SIG-M5 treated with dmso at 0.1 percent for 504 hours (cell line): ENCODE results near the gene MLXIP.
"Not testable (repeated sequence)": the region's sequence is repeated elsewhere in the genome, so short reads cannot be mapped to it uniquely, and the experiment has no call there.

Experiments used
- DNase-seq: peaks from one replicate; lab custom pipeline; 2025; ENCODE audit not compliant: unreplicated experiment; lab: John Stamatoyannopoulos, UW

Gene MLXIP

GRCh38 chr12:122174155-122174845 lies 95.7 kb downstream of the MLXIP start, which contains the start of gene IL31:
Gene IL31, minus strand, starts transcription at chr12:122174221. Its CDS starts 49 bp downstream, at chr12:122174172.
- DNase-seq, result no peak

- DNase-seq, result not testable (repeated sequence)
Measured at GRCh38 chr12:122176473-122176872, 97.9 kb downstream of the MLXIP start.

GRCh38 chr12:122182887-122183587 lies 104.5 kb downstream of the MLXIP start, which contains the start of gene LRRC43:
Gene LRRC43, plus strand, starts transcription at chr12:122183123. Its CDS starts 22 bp downstream, at chr12:122183145.
- no peak for DNase-seq

- DNase-seq, result no peak
Measured at GRCh38 chr12:122183588-122183940, 105.0 kb downstream of the MLXIP start.

- DNase-seq, result no peak
Measured at GRCh38 chr12:122184517-122184916, 106.0 kb downstream of the MLXIP start.

GRCh38 chr12:122185079-122185478 lies 106.5 kb downstream of the MLXIP start:
- DNase-seq, result no peak

- DNase-seq, result no peak
Measured at GRCh38 chr12:122185494-122186082, 107.0 kb downstream of the MLXIP start.

GRCh38 chr12:122187466-122187865 lies 108.9 kb downstream of the MLXIP start:
- no peak for DNase-seq

GRCh38 chr12:122189626-122190475 lies 111.3 kb downstream of the MLXIP start:
- no peak for DNase-seq

- peak; percentile 66 for DNase-seq
Measured at GRCh38 chr12:122190842-122191668, 112.5 kb downstream of the MLXIP start.

- no peak for DNase-seq
Measured at GRCh38 chr12:122192441-122192840, 113.9 kb downstream of the MLXIP start.

GRCh38 chr12:122194804-122195203 lies 116.2 kb downstream of the MLXIP start:
- no peak for DNase-seq

GRCh38 chr12:122195405-122195804 lies 116.8 kb downstream of the MLXIP start:
- no peak for DNase-seq
